BLaER1 treated with 17β-estradiol and CSF1 and Interleukin-3, amounts not matched to agents 10 nM and 100 nM (cell line): ENCODE data around the gene EVI2A.

Source experiments
- H3K27ac ChIP-seq, 11 experiments: shearing (Covaris generic); formaldehyde crosslinking; 2 replicates each; pipeline ENCODE4 v1.8.1; 2022
- H3K27me3 ChIP-seq, 11 experiments: shearing (Covaris generic); formaldehyde crosslinking; 2 replicates each; pipeline ENCODE4 v1.8.1; 2022
- H3K36me3 ChIP-seq, 11 experiments: shearing (Covaris generic); formaldehyde crosslinking; 2 replicates each; pipeline ENCODE4 v1.8.1; 2022
- H3K4me1 ChIP-seq, 10 experiments: shearing (Covaris generic); formaldehyde crosslinking; 2 replicates each; pipeline ENCODE4 v1.8.1; 2022
- H3K4me2 ChIP-seq, 11 experiments: shearing (Covaris generic); formaldehyde crosslinking; 2 replicates each; pipeline ENCODE4 v1.8.1; 2022
- H3K4me3 ChIP-seq, 10 experiments: shearing (Covaris generic); formaldehyde crosslinking; 2 replicates each; pipeline ENCODE4 v1.8.1; 2022
- H3K9ac ChIP-seq, 11 experiments: shearing (Covaris generic); formaldehyde crosslinking; 2 replicates each; pipeline ENCODE4 v1.8.1; 2022
- H3K9me3 ChIP-seq, 11 experiments: shearing (Covaris generic); formaldehyde crosslinking; replicated peaks in 1 of 11; 2 replicates each; pipeline ENCODE4 v1.8.1; 2022
- H4K20me1 ChIP-seq, 11 experiments: shearing (Covaris generic); formaldehyde crosslinking; 2 replicates each; pipeline ENCODE4 v1.8.1; 2022
- Cebpa-rat ChIP-seq, 11 experiments: shearing (Covaris generic); IDR thresholded peaks; 2 replicates each; pipeline ENCODE4 v1.8.1; 2022

EVI2A gene

GRCh38 chr17:31339906-31340661, 18.7 kb upstream of the EVI2A start:
- Histone ChIP-seq H3K27me3 (no peaks in the 10 kb centered on the region), H3K4me3 (no peak overlapping the region), H3K9ac (no peak overlapping the region), H3K36me3 (peaks cover 59 to 92% (median 70%) of the 10 kb centered on the region in 11 experiments), H3K4me2 (peak overlapping the region in 3 of 11 experiments; percentile 13 to 71 (median 48); a peak in 5 of 22 replicates), H4K20me1 (no peaks in the 10 kb centered on the region), H3K4me1 (peaks cover 0 to 17% (median 0%) of the 10 kb centered on the region in 10 experiments; a peak in 7 of 20 replicates), H3K9me3 (no peaks in the 10 kb centered on the region), H3K27ac (0 out of 22 replicates have a peak overlapping the region, but pooled peaks of 1 of the 11 experiments have one; percentile 3)
- TF ChIP-seq Cebpa-rat (IDR thresholded peaks at IDR 0.05) = no peak

GRCh38 chr17:31329221-31329620, 7.8 kb upstream of the EVI2A start:
- H3K27ac ChIP-seq = no peak overlapping the region
- TF ChIP-seq Cebpa-rat (IDR thresholded peaks at IDR 0.05) = no peak

GRCh38 chr17:31328160-31328535, 6.7 kb upstream of the EVI2A start:
- Histone ChIP-seq H3K9me3 (no peaks in the 10 kb centered on the region), H3K27ac (no peak overlapping the region), H3K27me3 (no peaks in the 10 kb centered on the region), H3K9ac (no peak overlapping the region), H3K4me3 (no peak overlapping the region), H3K36me3 (peaks cover 31 to 90% (median 57%) of the 10 kb centered on the region in 11 experiments), H3K4me2 (no peak overlapping the region), H3K4me1 (peaks cover 0 to 8% (median 0%) of the 10 kb centered on the region in 10 experiments; a peak in 5 of 20 replicates), H4K20me1 (no peaks in the 10 kb centered on the region)
- TF ChIP-seq Cebpa-rat (IDR thresholded peaks at IDR 0.05) = no peak

More at GRCh38 chr17:31329221-31329620, 7.8 kb upstream of the EVI2A start:
- Histone ChIP-seq H3K4me1 (peaks cover 0 to 7% (median 0%) of the 10 kb centered on the region in 10 experiments; a peak in 1 of 20 replicates), H3K27me3 (no peaks in the 10 kb centered on the region), H3K4me2 (no peak overlapping the region), H4K20me1 (no peaks in the 10 kb centered on the region), H3K4me3 (no peak overlapping the region), H3K9me3 (no peaks in the 10 kb centered on the region), H3K9ac (no peak overlapping the region), H3K36me3 (peaks cover 38 to 90% (median 58%) of the 10 kb centered on the region in 11 experiments)

GRCh38 chr17:31327534-31328159, 6.2 kb upstream of the EVI2A start:
- Histone ChIP-seq H3K9me3 (no peaks in the 10 kb centered on the region), H3K27me3 (no peaks in the 10 kb centered on the region), H3K9ac (no peak overlapping the region), H3K4me3 (no peak overlapping the region), H3K27ac (no peak overlapping the region), H3K36me3 (peaks cover 31 to 86% (median 57%) of the 10 kb centered on the region in 11 experiments), H4K20me1 (no peaks in the 10 kb centered on the region), H3K4me1 (peaks cover 0 to 14% (median 0%) of the 10 kb centered on the region in 10 experiments; a peak in 6 of 20 replicates), H3K4me2 (no peak overlapping the region)
- TF ChIP-seq Cebpa-rat (IDR thresholded peaks at IDR 0.05) = no peak

- no peak overlapping the region for H3K4me2 ChIP-seq
- no peak overlapping the region for H3K4me3 ChIP-seq
- TF ChIP-seq Cebpa-rat (IDR thresholded peaks at IDR 0.05) = no peak
- H4K20me1 ChIP-seq = no peaks in the 10 kb centered on the region; a peak in 1 of 22 replicates
- no peaks in the 10 kb centered on the region for H3K27me3 ChIP-seq
- no peak overlapping the region for H3K9ac ChIP-seq
- no peaks in the 10 kb centered on the region for H3K9me3 ChIP-seq
- H3K4me1 ChIP-seq = peaks cover 7 to 20% (median 11%) of the 10 kb centered on the region in 10 experiments; a peak in 19 of 20 replicates
- H3K36me3 ChIP-seq = peaks cover 25 to 66% (median 43%) of the 10 kb centered on the region in 11 experiments
- H3K27ac ChIP-seq = no peak overlapping the region
Observed at GRCh38 chr17:31323551-31323950, 2.1 kb upstream of the EVI2A start.

GRCh38 chr17:31321966-31322365, 544 bp upstream of the EVI2A start:
- no peak for TF ChIP-seq Cebpa-rat (IDR thresholded peaks at IDR 0.05)
- Histone ChIP-seq H3K4me2 (peak overlapping the region; percentile 57 to 98 (median 82); a peak in 20 of 22 replicates), H3K4me1 (peaks cover 10 to 28% (median 21%) of the 10 kb centered on the region in 10 experiments), H3K9ac (no peak overlapping the region), H3K27ac (peak overlapping the region in 9 of 11 experiments; percentile 1 to 99 (median 91); a peak in 11 of 22 replicates), H3K36me3 (peaks cover 13 to 66% (median 39%) of the 10 kb centered on the region in 11 experiments), H3K27me3 (no peaks in the 10 kb centered on the region), H3K9me3 (peaks cover 0 to 2% (median 0%) of the 10 kb centered on the region in 11 experiments; a peak in 2 of 22 replicates), H4K20me1 (no peaks in the 10 kb centered on the region; a peak in 1 of 22 replicates), H3K4me3 (peak overlapping the region in 4 of 10 experiments; percentile 68 to 89 (median 74); a peak in 4 of 20 replicates)

GRCh38 chr17:31320791-31321190, 631 bp downstream of the EVI2A start:
- peak overlapping the region; percentile 83 to 95 (median 90) for H3K9ac ChIP-seq
- peak overlapping the region; percentile 26 to 98 (median 87); a peak in 19 of 22 replicates for H3K4me2 ChIP-seq
- TF ChIP-seq Cebpa-rat (IDR thresholded peaks at IDR 0.05) = no peak

GRCh38 chr17:31320241-31320640, 1.2 kb downstream of the EVI2A start:
- H3K36me3 ChIP-seq = peaks cover 6 to 68% (median 38%) of the 10 kb centered on the region in 11 experiments; a peak in 18 of 22 replicates
- no peak for TF ChIP-seq Cebpa-rat (IDR thresholded peaks at IDR 0.05)
- H4K20me1 ChIP-seq = no peaks in the 10 kb centered on the region; a peak in 1 of 22 replicates
- no peaks in the 10 kb centered on the region for H3K27me3 ChIP-seq
- peaks cover 20 to 45% (median 37%) of the 10 kb centered on the region in 10 experiments for H3K4me1 ChIP-seq
- H3K4me3 ChIP-seq = peak overlapping the region; percentile 61 to 89 (median 74)
- peaks cover 0 to 19% (median 5%) of the 10 kb centered on the region in 11 experiments; a peak in 10 of 22 replicates for H3K9me3 ChIP-seq
- H3K4me2 ChIP-seq = peak overlapping the region; percentile 72 to 98 (median 87); a peak in 20 of 22 replicates
- peak overlapping the region; percentile 89 to 99 (median 96) for H3K27ac ChIP-seq
- H3K9ac ChIP-seq = peak overlapping the region; percentile 83 to 95 (median 90)

More at GRCh38 chr17:31320791-31321190, 631 bp downstream of the EVI2A start:
- Histone ChIP-seq H3K27me3 (no peaks in the 10 kb centered on the region), H3K27ac (peak overlapping the region; percentile 89 to 99 (median 96)), H3K36me3 (peaks cover 5 to 66% (median 38%) of the 10 kb centered on the region in 11 experiments), H4K20me1 (no peaks in the 10 kb centered on the region; a peak in 1 of 22 replicates), H3K4me1 (peaks cover 17 to 40% (median 33%) of the 10 kb centered on the region in 10 experiments), H3K9me3 (peaks cover 0 to 14% (median 2%) of the 10 kb centered on the region in 11 experiments; a peak in 8 of 22 replicates), H3K4me3 (peak overlapping the region; percentile 61 to 89 (median 74))
